ENCODE results near the gene RBM20. TPM values are rescaled to one million over a fixed set of nuclear protein-coding genes. Genes with fewer than 3 reads are reported as not detected.

Gene RBM20
- total RNA-seq, 1 donor from 2014 or later = 0.29 TPM

DNA sequence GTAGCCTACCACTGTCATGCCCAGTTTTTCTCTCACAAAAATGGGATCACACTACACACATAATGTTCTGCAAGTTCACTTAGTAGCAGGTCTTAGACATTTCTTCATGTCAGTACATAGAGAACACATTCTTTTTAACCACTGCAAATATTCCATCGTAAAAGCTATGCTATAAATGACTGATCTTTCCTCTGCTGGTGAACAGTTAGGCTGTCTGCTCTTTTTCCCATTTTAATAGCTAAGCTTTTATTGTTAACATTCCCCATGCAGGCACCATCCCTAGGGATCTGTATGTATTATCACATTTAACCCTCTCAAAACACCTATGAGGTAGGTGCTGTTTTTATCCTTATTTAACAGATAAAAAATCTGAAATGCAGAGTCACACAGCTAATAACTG lies 181.4 kb downstream of the RBM20 start:
- DNase-seq (ENCODE audit: extremely low read depth, low read depth, low spot score) = no peak

DNA sequence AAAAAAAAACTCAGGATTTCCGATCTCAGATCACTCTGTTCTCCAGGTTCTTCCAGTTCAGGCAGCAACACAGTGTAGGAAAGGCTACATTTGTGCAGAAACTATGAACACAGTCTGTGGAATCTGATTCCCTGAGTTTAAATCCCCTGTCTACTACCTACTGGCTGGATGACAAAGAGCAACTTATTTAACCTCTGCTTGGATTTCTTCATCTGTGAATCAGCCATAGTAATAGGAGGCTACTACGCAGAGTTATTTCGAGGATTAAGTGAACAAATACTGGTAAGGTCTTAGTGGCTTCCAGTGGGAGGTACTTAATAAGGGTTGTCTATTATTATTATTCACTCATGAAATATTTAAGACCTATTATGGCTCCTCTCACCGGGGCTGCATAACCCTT lies 183.3 kb downstream of the RBM20 start:
- DNase-seq (ENCODE audit: extremely low read depth, low read depth, low spot score) = no peak

DNA sequence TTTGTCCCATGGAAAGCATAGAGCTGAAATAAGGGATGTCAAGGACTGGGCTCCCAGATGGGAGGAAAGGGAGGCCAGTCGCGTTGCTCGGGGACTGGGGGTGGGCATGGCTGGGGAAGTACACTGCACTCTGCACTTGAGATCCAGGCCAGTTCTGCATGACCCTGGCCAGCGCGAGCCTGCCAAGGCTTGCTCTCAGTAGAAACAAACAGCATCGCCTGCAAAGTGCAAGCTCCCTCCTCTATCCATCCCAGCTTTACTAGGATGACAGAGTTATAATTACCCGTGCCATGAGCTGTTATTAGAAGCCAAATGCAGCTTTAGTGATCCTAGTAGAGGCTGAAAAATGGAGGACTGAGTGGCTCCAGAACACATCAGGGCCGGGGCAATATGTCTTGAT lies 183.7 kb downstream of the RBM20 start:
- DNase-seq (ENCODE audit: extremely low read depth, low read depth, low spot score) = no peak

DNA sequence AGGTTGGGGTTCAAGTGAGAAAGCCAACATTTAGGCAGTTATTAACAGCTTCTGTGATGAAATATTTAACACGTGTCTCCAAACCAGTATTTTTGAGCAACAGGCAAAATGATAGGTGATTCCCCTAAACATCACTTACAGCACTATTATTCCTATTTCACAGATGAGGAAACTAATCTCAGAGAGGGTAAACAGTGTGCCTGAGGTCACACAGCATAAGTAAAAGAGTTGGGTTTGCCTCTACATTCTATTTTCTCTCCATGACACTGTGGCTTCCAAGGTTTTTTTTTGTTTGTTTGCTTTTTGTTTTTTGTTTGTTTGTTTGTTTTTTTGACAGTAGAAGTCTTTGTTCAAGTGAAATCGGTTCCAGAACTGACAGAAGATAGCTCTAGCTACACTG lies 184.4 kb downstream of the RBM20 start:
- no peak for DNase-seq (ENCODE audit: extremely low read depth, low read depth, low spot score)

DNA sequence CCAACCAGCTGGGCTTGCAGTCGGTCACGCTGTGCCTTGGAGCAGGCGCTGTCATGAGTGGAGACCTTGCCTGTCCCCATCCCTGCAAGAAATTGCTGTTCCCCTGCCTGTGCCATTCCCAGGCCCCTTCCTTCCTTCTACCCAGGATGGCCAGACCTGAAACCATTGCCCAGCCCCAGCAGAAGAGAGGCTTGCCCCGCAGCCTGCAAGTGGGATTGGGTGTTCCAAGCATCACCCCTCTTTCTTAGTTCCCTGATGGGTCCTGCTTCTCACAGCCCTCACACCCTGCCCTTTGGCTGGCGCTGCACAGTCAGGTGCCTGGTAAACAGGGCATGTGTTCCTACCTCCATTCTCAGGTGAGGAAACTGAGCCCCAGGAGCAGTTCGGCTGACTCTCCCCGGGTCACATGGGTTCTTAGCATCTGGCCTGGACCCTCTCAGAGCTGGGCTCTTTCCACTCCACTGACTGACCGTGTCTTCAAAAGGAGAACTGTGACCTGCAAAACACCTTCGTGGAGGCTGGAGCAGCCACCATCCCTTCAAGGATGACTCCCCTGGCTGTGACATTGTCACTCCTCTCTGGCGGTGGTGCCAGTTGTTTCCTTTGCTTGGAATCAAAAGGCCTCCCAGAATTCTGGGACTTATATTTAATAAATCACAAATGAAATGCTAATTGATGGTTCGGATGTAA lies 185.7 kb downstream of the RBM20 start:
- no peak for DNase-seq (ENCODE audit: extremely low read depth, low read depth, low spot score)

DNA sequence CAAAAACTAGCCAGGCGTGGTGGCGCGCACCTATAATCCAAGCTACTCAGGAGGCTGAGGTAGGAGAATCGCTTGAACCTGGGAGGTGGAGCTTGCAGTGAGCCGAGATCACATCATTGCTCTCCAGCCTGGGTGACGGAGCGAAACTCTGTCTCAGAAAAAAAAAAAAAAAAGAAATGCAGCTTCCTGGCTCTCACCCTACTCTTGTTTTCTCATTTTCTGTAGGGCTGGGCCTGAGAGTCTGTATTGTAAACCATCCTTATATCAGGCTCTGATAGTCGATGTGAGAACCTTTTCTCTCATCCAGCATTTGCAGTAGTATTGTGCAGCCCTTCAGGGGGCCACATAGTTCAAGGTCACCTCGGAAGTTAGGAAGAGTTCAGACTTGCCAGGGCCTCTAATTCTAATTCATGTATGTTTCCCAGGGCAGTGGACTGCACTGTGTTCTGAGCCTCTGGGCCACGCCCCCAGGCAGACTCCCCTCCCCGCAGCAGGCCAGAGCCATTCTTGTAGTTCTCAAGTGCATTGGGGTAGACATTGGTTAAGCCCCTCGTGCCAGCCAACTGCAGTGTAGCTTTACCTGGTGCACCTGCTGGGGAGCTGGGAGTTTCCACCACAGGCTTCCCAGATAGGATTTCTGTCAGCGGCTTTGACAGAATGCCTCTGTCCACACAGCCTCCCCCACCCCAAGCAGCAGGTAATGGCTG lies 189.3 kb downstream of the RBM20 start:
- DNase-seq (ENCODE audit: extremely low read depth, low read depth, low spot score) = no peak

DNA sequence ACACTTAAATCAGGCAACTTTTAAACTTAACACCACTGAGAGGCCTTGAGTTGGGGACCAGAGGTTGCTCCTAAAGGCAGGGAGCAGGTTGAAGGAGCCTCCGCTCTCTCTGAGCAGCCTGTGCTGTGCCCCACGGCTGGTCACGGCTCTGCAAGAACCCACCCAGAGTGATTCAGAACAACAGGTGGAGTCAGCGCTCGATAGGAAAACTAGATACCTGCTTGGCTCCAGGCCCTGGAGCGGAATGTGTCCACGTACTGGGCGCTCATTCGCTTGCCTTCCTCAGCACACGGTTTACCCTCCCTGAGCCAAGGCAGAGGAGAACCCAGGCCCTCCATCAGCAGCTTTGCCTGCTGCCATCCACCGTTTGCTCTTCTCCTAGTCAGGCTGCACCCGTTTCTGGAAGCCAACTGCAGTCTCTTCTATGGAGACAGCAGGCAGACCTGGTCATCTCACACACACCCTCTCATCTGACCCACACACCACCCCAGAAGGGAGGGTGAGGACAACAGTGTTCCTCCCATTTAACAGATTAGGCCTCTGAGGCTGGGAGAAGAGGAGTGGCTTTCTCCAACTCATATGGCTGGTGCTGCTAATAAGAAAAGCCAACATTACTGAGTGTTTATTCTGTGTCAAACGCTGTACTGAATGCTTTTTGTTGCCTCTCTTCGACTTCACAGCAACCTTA lies 189.9 kb downstream of the RBM20 start:
- DNase-seq (ENCODE audit: extremely low read depth, low read depth, low spot score) = no peak

DNA sequence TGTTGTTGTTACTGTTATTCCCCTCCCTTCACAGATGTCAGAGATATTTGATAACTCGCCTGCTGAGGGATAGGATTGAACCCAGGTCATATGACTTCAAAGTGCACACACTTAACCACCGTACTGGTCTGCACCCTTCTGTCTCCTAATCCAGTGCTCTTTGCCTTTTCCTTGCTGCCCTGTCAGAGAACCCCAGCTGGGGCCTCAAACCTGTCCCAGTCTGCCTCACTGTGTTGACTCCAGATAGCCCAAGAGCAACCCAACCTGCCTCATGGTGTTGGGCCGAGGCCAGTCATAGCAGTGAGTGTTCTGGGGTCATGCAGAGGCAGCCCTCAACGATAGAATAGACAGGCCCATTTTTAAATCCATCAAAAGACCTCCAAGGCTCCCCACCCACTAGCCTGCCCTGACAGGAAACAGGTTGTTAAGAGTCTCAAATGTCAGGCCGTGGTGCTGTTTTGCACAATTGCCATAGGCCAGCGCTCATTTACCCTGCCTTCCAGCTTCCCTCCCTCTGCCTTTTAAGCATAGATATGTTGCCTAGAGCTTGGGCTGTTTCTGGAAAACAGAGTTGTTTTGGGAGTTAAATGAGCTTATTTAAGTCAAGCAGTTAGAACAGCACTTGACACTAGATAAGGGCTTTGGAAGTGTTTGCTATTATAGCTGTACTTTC lies 190.6 kb downstream of the RBM20 start:
- DNase-seq (ENCODE audit: extremely low read depth, low read depth, low spot score) = no peak

DNA sequence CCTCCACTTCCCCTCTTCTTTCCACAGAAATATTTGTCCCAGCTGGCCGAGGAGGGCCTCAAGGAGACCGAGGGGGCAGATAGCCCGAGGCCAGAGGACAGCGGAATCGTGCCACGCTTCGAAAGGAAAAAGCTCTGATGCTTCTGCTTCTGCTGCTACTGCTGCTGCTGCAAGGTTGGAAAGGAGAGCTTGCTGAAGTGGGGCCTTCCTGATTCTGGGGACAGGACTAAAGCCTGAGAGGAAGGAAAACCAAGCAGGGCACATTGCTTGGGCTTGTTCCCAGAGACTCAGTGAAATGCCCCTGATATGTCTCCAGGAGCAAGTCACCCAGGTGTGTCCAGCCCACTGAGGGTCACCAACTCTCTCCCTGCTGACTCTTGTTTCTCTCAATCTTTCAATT lies 191.7 kb downstream of the RBM20 start:
- no peak for DNase-seq (ENCODE audit: extremely low read depth, low read depth, low spot score)

DNA sequence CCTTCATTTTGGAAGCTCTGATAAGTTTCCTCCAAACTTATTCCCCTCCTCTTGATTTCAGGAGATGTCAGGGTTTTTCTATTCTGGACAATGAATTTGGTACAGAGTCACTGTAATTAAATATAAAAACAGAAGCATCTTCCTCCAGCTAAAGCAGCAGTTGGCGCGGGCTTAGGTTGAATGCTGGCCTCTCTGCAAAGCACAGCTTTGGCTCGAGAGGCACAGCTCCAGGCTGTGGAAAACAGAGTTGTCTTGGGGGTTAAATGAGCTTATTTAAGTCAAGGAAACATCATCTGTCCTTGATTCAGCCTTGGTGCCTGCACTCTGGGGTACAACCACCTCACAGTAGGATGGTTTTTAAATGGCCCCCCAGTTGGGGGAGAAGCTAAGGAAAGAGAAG lies 192.6 kb downstream of the RBM20 start:
- no peak for DNase-seq (ENCODE audit: extremely low read depth, low read depth, low spot score)

DNA sequence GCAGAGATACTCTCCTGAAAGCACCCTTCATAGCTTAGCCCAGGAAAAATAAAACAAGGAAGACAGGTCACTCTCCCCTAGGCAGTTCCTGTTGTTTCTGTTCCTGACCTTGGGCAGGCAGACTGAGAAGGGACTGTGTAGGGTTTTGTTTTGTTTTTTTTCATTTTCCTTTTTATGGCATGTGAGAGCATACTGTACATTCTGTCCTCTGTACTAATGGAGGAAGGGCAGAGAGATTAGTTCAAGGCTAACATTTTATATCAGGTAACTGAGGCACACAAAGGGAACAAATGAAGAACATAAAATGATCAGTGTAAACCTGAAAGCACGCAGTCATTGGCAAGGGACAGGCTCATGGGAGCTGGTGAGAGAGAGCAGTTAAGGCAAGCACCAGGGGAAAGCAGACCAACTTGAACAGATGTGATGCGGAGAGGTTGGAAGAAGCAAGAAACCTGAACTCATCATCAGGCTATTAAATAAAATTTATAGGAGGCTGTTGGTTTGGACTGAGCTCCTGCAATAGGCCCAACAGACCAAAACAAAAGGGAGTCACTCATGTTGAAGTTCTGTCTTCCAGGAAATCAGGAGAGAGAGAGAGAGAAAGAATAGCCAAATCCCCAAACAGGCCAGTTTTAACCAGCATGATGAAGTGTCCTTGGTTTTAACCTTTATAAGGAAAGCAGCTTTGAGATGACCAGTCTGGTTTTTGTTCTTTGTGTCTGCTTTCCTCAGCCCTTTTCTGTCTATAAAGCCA lies 193.5 kb downstream of the RBM20 start:
- DNase-seq (ENCODE audit: extremely low read depth, low read depth, low spot score) = no peak

DNA sequence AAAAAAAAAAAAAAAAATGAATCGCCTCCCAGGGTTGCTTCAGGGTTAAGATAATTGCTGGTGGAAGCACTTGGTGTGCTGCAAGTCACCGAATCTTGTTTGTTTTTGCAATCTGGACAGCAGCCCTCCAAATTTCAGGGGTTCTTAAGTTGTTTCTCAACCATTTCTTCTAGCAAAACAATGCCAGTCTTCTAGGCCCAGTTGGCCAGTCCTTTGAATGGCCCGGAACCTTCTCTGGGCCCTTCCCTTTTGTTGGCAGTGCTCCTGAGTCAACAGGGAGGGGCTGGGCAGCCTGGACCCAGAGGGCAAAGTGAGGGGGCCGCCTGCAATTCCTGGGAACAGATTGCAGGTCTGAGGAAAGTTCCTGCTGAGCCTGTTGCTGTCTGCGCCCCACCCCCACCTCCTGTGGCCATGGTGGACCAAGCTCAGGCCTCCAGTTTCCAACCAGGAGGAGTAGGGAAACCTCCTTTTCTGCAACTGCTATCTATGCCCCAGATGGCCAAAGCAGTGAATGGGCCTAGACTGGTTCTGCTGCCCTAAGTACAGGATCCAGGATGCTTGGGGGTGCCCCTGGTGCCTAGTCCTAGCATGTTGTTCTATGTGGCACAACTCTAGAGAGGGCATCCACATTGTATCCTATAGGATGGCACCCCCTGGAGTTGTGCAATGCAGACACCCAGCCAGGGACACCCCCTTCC lies 196.2 kb downstream of the RBM20 start:
- DNase-seq (ENCODE audit: extremely low read depth, low read depth, low spot score) = no peak

DNA sequence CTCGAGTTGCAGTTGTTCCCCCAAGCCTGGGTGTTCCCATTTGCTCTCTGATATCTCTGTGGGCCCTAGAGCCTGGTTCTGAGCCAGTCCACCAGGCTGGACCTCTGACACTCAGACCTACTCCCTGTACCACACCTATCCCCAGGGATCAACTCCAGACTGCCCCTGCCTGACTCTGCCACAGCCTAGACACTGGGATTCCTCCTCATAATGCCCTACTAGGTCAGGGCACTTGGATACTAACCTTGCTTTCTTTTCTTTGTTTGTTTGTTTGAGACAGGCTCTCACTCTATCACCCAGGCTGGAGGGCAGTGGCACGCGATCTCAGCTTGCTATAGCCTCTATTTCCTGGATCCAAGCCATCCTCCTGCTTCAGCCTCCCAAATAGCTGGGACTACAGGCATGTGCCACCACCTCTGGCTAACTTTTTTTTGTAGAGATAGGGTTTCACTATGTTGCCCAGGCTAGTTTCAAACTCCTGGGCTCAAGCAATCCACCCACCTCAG lies 196.8 kb downstream of the RBM20 start:
- DNase-seq (ENCODE audit: extremely low read depth, low read depth, low spot score) = no peak

DNA sequence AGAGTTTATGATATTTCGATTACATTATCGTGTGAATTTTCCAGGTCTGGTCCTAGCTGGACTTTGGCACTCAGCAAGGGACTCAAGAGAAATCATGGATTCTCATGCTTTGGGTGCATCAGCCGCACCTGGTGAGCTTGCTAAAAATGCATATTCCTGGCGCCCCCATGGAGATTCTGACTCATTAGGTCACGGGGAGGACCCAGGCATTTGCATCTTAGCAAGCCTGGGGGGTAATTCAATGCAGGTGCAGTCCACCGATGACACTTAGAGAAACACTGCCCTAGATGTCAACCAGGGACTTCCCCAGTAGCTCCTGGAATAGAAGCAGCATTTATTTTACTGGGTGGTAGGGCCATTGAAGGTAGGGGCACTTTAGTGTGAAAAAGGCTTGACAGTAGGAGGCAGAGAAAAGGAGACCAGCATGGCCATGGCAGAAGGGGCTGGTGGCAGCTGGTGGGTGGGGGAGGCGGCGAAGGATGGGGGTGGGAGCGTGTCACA lies 197.7 kb downstream of the RBM20 start:
- no peak for DNase-seq (ENCODE audit: extremely low read depth, low read depth, low spot score)

DNA sequence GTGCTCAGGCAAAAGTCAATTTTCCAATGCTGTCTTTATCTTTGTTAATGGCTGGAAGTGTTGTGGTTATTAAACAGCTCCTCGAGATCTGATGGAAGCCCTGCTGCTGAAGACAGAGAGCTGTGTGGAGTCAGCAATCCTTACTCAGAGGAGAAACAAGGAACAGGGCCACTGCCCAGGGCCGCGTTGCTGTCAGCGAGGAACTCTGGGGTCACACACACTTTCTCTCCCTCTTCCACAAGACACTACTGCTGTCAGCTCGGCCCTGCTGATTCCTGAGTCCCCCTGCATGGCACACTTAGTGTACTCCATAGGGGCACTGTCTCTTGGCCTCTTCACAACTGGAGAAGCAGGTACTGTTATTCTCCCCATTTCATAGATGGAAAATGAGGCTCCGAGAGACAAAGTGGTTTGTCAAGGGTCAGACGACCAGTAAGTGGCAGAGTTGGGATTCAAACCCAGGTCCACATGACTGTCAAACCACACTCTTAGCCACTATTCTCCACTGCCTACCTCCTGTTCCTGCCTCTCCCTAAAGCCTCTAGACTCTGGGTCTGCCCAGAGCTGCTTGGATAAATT lies 198.3 kb downstream of the RBM20 start:
- no peak for DNase-seq (ENCODE audit: extremely low read depth, low read depth, low spot score)

DNA sequence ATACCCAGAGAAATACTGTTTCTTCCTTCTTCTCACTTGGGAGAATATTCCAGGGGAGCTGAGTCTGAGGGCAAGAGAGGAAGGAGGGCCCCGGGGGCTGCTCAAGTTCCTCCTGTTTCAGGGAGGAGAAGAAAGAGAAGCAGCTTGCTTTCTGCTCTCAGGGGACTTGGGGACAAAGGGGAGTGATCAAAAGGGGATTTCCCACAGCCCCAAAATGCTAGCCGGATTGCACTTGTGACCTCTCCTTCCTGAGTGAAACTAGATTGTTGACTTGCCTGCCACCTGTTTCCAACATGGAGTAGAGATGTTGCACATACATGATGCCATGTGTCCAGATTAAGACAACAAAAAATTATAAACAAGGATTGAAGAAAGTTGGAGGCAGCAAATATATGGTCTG lies 198.9 kb downstream of the RBM20 start:
- no peak for DNase-seq (ENCODE audit: extremely low read depth, low read depth, low spot score)

DNA sequence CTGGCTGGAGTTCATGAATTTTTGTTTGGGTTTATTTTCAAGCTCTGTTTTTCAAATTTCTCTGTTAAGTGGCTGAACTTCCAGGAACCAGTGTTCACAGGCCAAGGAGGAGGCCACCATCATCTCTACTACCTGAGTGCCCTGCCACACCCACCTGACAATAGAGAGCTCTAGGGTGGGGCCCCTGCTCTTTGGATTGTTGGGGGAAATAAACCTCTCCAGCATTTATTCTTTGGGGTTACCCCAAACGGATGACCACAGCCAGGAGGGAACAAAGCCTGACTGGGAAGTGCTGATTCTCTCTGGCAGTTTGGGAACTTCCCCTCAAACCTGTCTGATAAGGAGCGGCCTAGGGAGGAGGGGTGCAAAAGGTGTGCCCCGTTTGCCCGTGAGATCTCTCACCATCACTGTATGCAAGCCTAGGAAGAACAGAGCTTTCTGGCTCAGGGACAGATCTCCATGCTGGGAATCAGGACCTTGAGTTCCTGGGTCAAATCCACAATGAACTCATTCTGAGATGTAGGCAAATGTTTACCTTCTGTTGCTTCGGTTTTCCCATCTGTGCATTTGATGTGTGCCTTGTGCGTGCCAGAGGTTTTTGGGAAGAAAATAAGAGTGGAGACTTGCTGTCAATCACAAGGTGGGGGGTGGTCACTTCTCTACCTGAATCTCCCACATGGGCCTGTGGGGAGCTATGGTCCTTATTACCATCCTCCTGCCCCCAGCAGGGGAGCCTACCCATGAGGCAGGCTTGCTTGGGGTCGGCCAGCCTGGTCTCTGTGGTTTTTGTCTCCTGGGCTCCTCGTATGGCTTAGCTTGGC lies 199.9 kb downstream of the RBM20 start:
- no peak for DNase-seq (ENCODE audit: extremely low read depth, low read depth, low spot score)

DNA sequence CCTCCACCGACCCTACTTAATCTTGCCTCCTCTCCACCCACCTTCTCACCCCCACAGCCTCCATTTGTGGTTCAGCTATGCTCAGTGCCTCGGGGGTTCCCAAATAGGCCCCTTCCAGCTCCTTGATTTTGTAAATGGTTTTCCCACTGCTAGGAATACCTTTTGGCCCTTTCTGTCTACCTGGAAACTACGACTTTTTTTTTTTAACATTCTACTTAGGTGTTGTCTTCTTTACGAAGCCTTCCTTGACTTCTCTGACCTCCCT lies 200.4 kb downstream of the RBM20 start:
- DNase-seq (ENCODE audit: extremely low read depth, low read depth, low spot score) = no peak

DNA sequence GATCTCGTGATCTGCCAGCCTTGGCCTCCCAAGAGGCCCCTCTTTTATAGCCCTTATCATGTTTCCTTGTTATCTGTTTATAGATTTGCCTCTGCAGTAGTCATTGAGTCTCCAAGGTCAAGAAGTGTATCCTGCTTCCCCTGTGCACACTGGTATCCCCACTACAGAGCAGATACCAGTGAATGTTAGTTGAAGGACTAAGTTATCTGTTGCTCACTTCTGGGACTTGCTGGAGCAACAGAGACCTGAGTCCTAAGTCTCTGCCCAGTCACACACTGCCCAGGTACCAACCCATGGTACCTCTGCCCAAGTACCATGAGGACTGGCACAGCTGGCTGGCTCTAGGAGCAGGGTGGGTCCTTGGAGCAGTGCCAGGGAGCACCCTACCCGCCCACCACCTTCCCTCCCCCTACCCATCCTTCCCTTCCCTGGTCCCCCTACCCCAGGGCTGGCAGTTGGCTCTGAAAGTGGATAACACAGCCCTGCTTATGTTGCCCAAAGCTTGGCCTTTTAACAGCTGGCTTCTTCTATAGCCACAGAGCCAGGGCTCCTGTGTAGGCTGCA lies 201.1 kb downstream of the RBM20 start:
- DNase-seq (ENCODE audit: extremely low read depth, low read depth, low spot score) = no peak

All from glomerular endothelial cell (primary cell).